ENCODE results near the gene DAGLA. TPM values are rescaled to one million over a fixed set of nuclear protein-coding genes. Genes with fewer than 3 reads are reported as not detected.
"Not testable (repeated sequence)": the region's sequence is repeated elsewhere in the genome, so short reads cannot be mapped to it uniquely, and the experiment has no call there.

DAGLA gene
- total RNA-seq, 1 donor from 2014 or later, result 1.1 TPM

DNA sequence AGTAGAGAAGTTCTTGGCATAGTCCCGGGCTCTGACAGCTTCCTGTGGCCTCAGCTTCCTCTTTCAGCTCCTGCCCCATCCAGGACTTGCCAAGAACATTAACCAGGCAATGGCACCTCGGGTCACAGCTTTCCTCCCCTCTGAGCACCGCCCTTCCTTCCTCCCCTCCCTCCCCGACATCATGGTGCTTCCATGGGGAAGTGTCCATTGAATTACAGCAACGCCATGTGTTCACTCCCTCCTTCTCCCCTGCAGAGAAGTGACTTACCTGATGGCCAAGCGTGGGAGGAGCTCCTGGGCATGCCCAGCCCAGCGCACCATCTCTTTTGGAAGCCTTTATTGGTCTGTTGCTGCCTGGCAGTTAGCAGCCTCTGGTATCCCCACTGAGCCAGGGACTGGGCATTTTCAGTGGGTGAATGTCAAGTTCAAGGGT lies 25.8 kb upstream of the DAGLA start:
- Mint-ChIP-seq H3K27ac (no peak overlapping the region), H3K27me3 (ENCODE audit: insufficient read depth, low read depth) (peaks cover 15% of the 10 kb centered on the region), H3K9me3 (no peaks in the 10 kb centered on the region), H3K36me3 (peaks cover 2% of the 10 kb centered on the region), H3K4me3 (no peak overlapping the region), H3K4me1 (peaks cover 16% of the 10 kb centered on the region)
- Histone ChIP-seq H3K36me3 (no peaks in the 10 kb centered on the region), H3K79me2 (ENCODE audit: low read depth) (no peaks in the 10 kb centered on the region), H3K27ac (no peak overlapping the region), H4K20me1 (ENCODE audit: low read depth) (no peaks in the 10 kb centered on the region), H3K9me3 (ENCODE audit: low read depth) (no peaks in the 10 kb centered on the region), H3K4me1 (peaks cover 18% of the 10 kb centered on the region), H3K4me2 (no peak overlapping the region), H3K9ac (no peak overlapping the region), H2AFZ (replicated peaks) (no peak overlapping the region), H3F3A (ENCODE audit: low read depth) (peaks cover 9% of the 10 kb centered on the region), H3K4me3 (no peak overlapping the region), H3K27me3 (no peaks in the 10 kb centered on the region)
- no peak for DNase-seq (ENCODE audit: low spot score)
- no peak for TF ChIP-seq EZH2phosphoT487 (IDR thresholded peaks at IDR 0.05)
- TF ChIP-seq, protein P1, sequence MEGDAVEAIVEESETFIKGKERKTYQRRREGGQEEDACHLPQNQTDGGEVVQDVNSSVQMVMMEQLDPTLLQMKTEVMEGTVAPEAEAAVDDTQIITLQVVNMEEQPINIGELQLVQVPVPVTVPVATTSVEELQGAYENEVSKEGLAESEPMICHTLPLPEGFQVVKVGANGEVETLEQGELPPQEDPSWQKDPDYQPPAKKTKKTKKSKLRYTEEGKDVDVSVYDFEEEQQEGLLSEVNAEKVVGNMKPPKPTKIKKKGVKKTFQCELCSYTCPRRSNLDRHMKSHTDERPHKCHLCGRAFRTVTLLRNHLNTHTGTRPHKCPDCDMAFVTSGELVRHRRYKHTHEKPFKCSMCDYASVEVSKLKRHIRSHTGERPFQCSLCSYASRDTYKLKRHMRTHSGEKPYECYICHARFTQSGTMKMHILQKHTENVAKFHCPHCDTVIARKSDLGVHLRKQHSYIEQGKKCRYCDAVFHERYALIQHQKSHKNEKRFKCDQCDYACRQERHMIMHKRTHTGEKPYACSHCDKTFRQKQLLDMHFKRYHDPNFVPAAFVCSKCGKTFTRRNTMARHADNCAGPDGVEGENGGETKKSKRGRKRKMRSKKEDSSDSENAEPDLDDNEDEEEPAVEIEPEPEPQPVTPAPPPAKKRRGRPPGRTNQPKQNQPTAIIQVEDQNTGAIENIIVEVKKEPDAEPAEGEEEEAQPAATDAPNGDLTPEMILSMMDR (IDR thresholded peaks at IDR 0.05), result no peak

DNA sequence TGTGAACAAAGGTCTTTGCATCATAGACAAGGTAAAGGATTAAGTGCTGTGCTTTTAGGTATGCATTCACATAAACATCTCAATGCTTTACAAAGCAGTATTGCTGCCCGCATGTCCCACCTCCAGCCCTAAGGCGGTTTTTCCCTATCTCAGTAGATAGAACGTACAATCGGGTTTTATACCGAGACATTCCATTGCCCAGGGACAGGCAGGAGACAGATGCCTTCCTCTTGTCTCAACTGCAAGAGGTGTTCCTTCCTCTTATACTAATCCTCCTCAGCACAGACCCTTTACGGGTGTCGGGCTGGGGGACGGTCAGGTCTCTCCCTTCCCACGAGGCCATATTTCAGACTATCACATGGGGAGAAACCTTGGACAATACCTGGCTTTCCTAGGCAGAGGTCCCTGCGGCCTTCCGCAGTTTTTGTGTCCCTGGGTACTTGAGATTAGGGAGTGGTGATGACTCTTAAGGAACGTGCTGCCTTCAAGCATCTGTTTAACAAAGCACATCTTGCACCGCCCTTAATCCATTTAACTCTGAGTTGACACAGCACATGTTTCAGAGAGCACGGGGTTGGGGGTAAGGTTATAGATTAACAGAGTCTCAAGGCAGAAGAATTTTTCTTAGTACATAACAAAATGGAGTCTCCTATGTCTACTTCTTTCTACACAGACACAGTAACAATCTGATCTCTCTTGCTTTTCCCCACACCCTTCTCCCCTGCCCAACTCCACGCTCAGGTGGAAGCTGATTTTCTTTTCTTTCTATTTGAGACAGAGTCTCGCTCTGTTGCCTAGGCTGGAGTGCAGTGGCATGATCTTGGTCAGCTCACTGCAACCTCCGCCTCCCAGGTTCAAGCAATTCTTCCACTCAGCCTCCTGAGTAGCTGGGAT lies 24.7 kb upstream of the DAGLA start:
- H3K27me3 ChIP-seq; H3K27ac Mint-ChIP-seq; H3F3A ChIP-seq (ENCODE audit: low read depth); DNase-seq (ENCODE audit: low spot score); H3K9me3 ChIP-seq (ENCODE audit: low read depth); H3K79me2 ChIP-seq (ENCODE audit: low read depth); H3K36me3 ChIP-seq; H3K4me3 Mint-ChIP-seq; H3K27ac ChIP-seq; H3K4me2 ChIP-seq; H3K9ac ChIP-seq; H4K20me1 ChIP-seq (ENCODE audit: low read depth); H2AFZ ChIP-seq (replicated peaks); H3K9me3 Mint-ChIP-seq; H3K36me3 Mint-ChIP-seq; H3K4me3 ChIP-seq: not testable (repeated sequence)
- Mint-ChIP-seq H3K4me1 (peaks cover 16% of the 10 kb centered on the region), H3K27me3 (ENCODE audit: insufficient read depth, low read depth) (peaks cover 20% of the 10 kb centered on the region)
- H3K4me1 ChIP-seq, result peaks cover 18% of the 10 kb centered on the region

DNA sequence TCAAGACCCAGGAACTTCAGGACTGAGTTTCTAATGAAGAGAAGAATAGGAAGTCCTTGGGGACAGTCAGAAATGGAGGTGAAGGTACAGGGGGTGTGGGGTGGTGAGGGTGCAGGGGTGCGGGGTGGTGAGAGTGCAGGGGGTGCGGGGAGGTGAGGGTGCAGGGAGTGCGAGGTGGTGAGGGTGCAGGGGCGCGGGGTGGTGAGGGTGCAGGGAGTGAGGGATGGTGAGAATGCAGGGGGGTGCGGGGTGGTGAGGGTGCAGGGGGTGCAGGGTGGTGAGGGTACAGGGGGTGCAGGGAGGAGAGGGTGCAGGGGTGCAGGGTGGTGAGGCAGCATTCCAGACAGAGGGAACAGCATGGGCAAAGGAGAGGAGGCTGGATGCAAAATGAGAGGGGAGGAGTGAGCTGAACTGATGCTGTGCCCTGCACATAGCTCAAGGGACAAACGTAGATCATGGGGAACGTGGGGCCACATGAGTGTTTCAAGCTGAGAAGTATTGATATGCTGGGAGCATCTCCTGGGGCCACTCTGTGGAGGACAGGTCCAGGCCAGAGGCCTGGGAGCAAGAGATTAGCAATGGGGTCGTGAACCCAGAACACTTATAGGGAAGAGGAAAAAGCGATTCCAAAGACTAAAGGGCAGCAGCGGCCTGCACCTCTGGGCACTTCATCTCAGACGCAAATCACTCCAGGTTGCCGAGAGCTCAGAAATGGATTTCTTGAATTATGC lies 23.7 kb upstream of the DAGLA start:
- no peak for DNase-seq (ENCODE audit: low spot score)
- H3K79me2 ChIP-seq (ENCODE audit: low read depth), result no peaks in the 10 kb centered on the region
- Mint-ChIP-seq H3K27ac (peak overlapping the region; percentile 62), H3K27me3 (ENCODE audit: insufficient read depth, low read depth) (peaks cover 22% of the 10 kb centered on the region), H3K36me3 (peaks cover 2% of the 10 kb centered on the region), H3K4me3 (no peak overlapping the region), H3K4me1 (peaks cover 16% of the 10 kb centered on the region), H3K9me3 (no peaks in the 10 kb centered on the region)
- peaks cover 11% of the 10 kb centered on the region for H3K4me1 ChIP-seq
- TF ChIP-seq, protein P1 (IDR thresholded peaks at IDR 0.05), result no peak
- no peak for TF ChIP-seq EZH2 (IDR thresholded peaks at IDR 0.05)
- TF ChIP-seq EZH2phosphoT487 (IDR thresholded peaks at IDR 0.05), result no peak
- no peaks in the 10 kb centered on the region for H3K27me3 ChIP-seq
- no peak overlapping the region for H3K4me3 ChIP-seq
- H3F3A ChIP-seq (ENCODE audit: low read depth), result peaks cover 4% of the 10 kb centered on the region
- no peak overlapping the region for H2AFZ ChIP-seq (replicated peaks)
- H3K4me2 ChIP-seq, result no peak overlapping the region
- H3K27ac ChIP-seq, result no peak overlapping the region
- H3K9ac ChIP-seq, result no peak overlapping the region
- H3K36me3 ChIP-seq, result no peaks in the 10 kb centered on the region
- H4K20me1 ChIP-seq (ENCODE audit: low read depth), result no peaks in the 10 kb centered on the region
- H3K9me3 ChIP-seq (ENCODE audit: low read depth), result no peaks in the 10 kb centered on the region

Data from neural progenitor cell (in vitro differentiated cells).